Esophagus (tissue), 2 donors: ENCODE measurements around the gene PADI1. TPM values are rescaled to one million over a fixed set of nuclear protein-coding genes. Genes with fewer than 3 reads are reported as not detected.

ENCODE experiments used
- H3K27ac ChIP-seq, 2 donors: one replicate each; pipeline ENCODE4 v1.5.1; 2013; ENCODE audit warnings: low read depth in 2 of 2, mild to moderate bottlenecking in 2 of 2, inconsistent platforms in 1 of 2, low read length in 1 of 2, moderate library complexity in 1 of 2
- H3K27me3 ChIP-seq, 2 donors: one replicate each; pipeline ENCODE4 v1.6.1; 2013; ENCODE audit warnings: low read length in 2 of 2, control low read depth in 1 of 2, mild to moderate bottlenecking in 1 of 2; ENCODE audit not compliant: insufficient read depth in 2 of 2, control insufficient read depth in 1 of 2
- H3K36me3 ChIP-seq, 2 donors: one replicate each; pipeline ENCODE4 v1.6.1; 2013; ENCODE audit warnings: low read length in 1 of 2; ENCODE audit not compliant: control insufficient read depth in 2 of 2, insufficient read depth in 2 of 2
- H3K4me1 ChIP-seq, 2 donors: one replicate each; pipeline ENCODE4 v1.6.1; 2013; ENCODE audit warnings: low read length in 1 of 2; ENCODE audit not compliant: control insufficient read depth in 2 of 2, insufficient read depth in 2 of 2
- H3K4me3 ChIP-seq, 2 donors: one replicate each; pipeline ENCODE4 v1.5.1; 2013; ENCODE audit warnings: low read length in 2 of 2, mild to moderate bottlenecking in 2 of 2, low read depth in 1 of 2, moderate library complexity in 1 of 2
- H3K9me3 ChIP-seq, 2 donors: one replicate each; pipeline ENCODE4 v1.6.1; 2013; ENCODE audit warnings: mild to moderate bottlenecking in 2 of 2, low read depth in 1 of 2, low read length in 1 of 2, moderate library complexity in 1 of 2; ENCODE audit not compliant: control insufficient read depth in 2 of 2, insufficient read depth in 1 of 2
- WGBS, 2 donors: extraction: QIAGEN DNeasy Blood & Tissue Kit; methylation state at CpG; one replicate each; pipeline ENCODE4 v1.1.7; 2013; 5-methylcytosine and 5-hydroxymethylcytosine counted together
- polyA plus RNA-seq, 2 donors: library from polyadenylated mRNA; stranded (reverse); fragments of 200-250 nt; gene quantifications; one replicate each; pipeline ENCODE4 v1.2.3, GENCODE V29; 2013
- donor health status: healthy with polysubstance abuse.
- donor health status: Bipolar disorder and iron deficiency.

PADI1 gene
- polyA plus RNA-seq, 2 donors = 162 to 398 TPM

DNA sequence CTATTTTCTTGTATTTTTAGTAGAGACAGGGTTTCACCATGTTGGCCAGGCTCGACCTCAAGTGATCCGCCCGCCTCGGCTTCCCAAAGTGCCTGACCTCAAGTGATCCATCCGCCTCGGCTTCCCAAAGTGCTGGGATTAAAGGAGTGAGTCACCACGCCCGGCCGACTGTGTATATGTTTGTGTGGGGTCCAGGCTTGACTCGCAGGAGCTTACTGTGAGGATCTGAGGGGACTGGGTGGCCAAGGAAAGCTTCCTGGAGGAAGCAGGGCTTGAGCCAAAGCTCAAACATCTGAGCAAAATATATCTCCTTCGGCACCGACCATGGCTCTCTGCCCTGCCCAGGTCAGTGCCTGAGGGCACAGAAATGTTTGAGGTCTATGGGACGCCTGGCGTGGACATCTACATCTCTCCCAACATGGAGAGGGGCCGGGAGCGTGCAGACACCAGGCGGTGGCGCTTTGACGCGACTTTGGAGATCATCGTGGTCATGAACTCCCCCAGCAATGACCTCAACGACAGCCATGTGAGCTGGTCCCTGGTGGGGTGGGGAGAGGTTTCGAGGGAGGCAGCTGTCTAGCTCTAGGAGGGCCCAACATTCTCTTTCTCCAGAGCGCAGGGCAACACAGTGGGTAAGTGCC is 54.4 kb downstream of the PADI1 start:
- no peak overlapping the region for H3K27ac ChIP-seq
- WGBS, 2 donors = 59 to 65% methylated on average over 24 of the region's 24 CpGs
- H3K4me1 ChIP-seq = peaks cover 0 to 7% of the 10 kb centered on the region in 2 donors
- H3K27me3 ChIP-seq = no peaks in the 10 kb centered on the region
- no peak overlapping the region for H3K4me3 ChIP-seq
- no peaks in the 10 kb centered on the region for H3K36me3 ChIP-seq
- H3K9me3 ChIP-seq = no peaks in the 10 kb centered on the region

DNA sequence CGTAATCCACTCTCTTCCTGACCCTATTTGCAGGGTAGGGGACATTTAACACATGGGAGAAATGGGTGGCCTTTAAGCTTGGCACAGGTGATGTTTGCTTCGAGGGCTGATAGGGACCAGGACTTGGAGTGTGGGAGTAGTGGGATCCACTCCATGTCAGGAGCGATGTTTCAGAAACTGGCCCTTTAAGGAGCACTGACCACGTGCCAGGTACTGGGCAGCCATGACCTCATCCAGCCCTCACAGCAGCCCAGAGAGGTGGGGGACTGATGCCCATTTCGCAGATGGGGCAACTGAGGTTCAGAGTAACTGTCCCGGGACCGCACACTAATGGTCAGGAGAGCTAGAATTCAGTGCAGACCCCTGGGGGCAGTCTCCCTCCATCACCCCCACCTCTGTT is 55.3 kb downstream of the PADI1 start:
- Histone ChIP-seq H3K27me3 (no peaks in the 10 kb centered on the region), H3K9me3 (no peaks in the 10 kb centered on the region), H3K36me3 (no peaks in the 10 kb centered on the region), H3K4me1 (peaks cover 0 to 7% of the 10 kb centered on the region in 2 donors), H3K27ac (no peak overlapping the region), H3K4me3 (no peak overlapping the region)
- WGBS, 2 donors = 84 to 87% methylated on average over 7 of the region's 7 CpGs

DNA sequence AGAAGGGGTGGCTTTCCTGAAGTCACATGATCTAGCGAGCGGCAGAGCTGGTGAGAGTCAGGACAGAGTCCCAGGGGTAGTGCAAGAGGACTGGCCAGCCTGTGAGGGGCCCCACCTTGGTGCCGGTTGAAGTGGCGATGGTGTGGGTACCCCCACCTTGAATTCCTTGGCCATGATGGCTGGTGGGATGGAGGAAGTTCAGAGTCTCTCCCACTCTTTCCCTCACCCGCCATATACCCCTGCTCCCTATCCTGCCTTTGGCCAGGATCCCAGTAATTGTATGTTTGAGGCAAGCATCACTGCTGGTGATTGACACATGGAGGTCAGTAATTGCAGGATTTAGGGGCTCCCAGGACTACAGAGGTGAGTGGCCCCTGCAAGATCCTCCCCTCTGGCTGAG is 55.8 kb downstream of the PADI1 start:
- H3K4me1 ChIP-seq = peaks cover 0 to 7% of the 10 kb centered on the region in 2 donors
- H3K27ac ChIP-seq = no peak overlapping the region
- no peak overlapping the region for H3K4me3 ChIP-seq
- 85 to 86% methylated on average over 5 of the region's 5 CpGs for WGBS, 2 donors
- no peaks in the 10 kb centered on the region for H3K27me3 ChIP-seq
- H3K36me3 ChIP-seq = no peaks in the 10 kb centered on the region
- H3K9me3 ChIP-seq = no peaks in the 10 kb centered on the region

DNA sequence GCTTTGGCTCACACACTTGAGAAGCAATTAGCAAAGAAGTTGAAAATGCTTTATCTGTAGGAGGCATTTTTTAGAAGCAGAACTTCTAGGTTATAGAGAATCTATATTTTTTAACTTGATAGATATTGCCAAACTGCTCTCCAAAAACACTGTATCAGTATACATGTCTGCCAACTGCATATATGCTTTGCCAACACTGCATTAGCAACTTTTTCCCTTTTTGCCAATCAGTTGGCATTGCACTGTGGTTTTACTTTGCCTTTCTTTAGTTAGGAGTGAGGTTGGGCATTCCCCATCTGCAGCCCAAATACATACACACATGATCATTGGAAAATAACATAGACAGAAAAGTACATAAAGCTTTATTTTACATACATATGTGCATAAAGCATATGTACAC is 59.0 kb downstream of the PADI1 start:
- H3K27me3 ChIP-seq = no peaks in the 10 kb centered on the region
- H3K9me3 ChIP-seq = no peaks in the 10 kb centered on the region
- H3K27ac ChIP-seq = no peak overlapping the region
- H3K4me1 ChIP-seq = no peaks in the 10 kb centered on the region
- H3K36me3 ChIP-seq = no peaks in the 10 kb centered on the region
- no peak overlapping the region for H3K4me3 ChIP-seq

DNA sequence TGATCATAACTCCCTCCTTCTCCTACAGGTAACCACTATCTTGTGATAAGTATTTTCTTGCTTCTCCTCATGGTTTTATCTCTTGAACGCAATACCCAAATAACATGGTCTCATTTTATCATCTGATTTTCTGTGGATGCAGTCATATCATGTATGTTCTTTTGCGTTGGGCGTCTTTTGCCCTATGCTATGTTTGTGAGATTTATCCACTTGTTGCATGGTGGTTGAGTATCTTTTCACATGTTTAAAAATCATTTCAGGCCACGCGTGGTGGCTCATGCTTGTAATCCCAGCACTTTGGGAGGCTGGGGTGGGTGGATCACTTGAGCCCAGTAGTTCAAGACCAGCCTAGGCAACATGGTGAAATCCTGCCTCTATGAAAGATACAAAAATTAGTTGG is 59.5 kb downstream of the PADI1 start:
- Histone ChIP-seq H3K27ac (no peak overlapping the region), H3K27me3 (no peaks in the 10 kb centered on the region), H3K4me1 (no peaks in the 10 kb centered on the region), H3K36me3 (no peaks in the 10 kb centered on the region), H3K9me3 (no peaks in the 10 kb centered on the region), H3K4me3 (no peak overlapping the region)
- 85 to 95% methylated on average over 5 of the region's 5 CpGs for WGBS, 2 donors

DNA sequence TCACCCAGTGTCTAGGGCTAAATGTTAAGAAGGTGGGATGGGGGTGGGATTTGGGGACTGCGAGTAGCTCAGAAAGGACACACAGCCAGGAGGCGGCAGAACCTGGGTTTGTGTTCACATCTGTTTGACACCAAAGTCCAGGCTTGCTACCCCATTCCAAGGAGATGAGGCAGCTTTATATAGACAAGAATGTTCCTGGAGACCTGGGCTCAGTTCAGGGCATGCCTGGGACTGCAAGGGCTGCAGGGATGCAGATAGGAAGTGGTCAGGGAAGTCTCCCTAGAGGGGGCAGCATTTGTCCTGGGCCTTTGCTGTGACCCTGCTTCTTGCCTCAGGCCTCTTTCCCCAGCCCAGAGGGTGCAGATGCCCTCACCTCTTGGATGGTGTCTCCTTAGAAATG is 60.2 kb downstream of the PADI1 start:
- peaks cover 0 to 2% of the 10 kb centered on the region in 2 donors for H3K36me3 ChIP-seq
- 42 to 65% methylated on average over 2 of the region's 2 CpGs for WGBS, 2 donors
- H3K4me1 ChIP-seq = no peaks in the 10 kb centered on the region

DNA sequence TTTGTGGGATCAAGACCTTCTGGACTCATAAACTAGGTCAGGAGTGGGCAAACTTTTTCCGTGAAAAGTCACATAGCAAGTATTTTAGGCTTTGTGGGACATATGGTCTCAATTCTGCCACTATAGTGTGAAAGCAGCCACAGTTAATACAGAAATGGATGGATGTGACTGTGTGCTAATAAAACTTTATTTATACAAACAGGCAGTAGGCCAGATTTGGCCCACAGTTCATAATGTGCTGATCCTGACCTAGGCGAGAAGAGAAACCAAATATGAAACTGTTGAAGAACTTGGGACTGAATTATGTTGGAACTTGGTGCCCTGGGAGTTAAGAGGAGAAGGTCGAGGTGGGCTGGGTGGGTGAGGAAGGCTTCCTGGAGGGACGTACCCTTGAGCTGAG is 61.0 kb downstream of the PADI1 start:
- no peak overlapping the region for H3K4me3 ChIP-seq
- no peaks in the 10 kb centered on the region for H3K27me3 ChIP-seq
- peaks cover 0 to 2% of the 10 kb centered on the region in 2 donors for H3K36me3 ChIP-seq
- no peak overlapping the region for H3K27ac ChIP-seq
- no peaks in the 10 kb centered on the region for H3K9me3 ChIP-seq
- 86 to 88% methylated on average over 4 of the region's 4 CpGs for WGBS, 2 donors
- no peaks in the 10 kb centered on the region for H3K4me1 ChIP-seq

More for the DNA sequence above, 60.2 kb downstream of the PADI1 start:
- H3K4me3 ChIP-seq = no peak overlapping the region
- H3K27me3 ChIP-seq = no peaks in the 10 kb centered on the region
- H3K9me3 ChIP-seq = no peaks in the 10 kb centered on the region
- no peak overlapping the region for H3K27ac ChIP-seq

DNA sequence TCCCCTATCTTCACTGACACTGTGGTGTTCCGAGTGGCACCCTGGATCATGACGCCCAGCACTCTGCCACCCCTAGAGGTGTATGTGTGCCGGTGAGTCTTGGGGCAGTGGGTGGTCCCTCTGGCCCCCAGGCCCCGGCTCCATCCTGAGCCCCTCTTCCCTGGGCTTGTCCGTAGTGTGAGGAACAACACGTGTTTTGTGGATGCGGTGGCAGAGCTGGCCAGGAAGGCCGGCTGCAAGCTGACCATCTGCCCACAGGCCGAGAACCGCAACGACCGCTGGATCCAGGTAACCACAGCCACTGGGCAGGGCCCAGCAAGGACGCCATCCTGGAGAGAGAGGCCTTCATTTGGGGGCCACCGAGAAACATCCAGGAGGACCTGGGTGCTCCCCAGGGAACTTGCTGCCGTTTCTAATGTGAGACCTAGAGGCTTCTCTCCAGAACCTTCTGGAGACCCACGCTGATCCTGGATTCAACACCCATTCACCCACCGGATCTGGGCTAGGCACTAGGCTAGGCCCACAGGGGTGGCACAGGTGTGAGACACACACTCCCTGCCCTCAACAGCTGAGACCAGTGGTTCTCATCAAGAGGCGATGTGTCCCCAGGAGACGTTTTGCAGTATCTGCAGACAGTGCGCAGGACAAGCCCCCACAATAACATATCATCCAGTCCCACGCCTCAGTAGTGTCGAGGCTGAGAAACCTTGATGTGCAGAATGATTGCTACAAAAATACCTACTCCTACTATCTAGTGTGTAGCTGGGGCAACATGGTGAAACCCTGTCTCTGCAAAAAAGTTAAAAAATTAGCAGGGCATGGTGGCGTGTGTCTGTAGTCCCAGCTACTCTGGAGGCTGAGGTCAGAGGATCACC is 66.2 kb downstream of the PADI1 start:
- 90 to 91% methylated on average over 23 of the region's 23 CpGs for WGBS, 2 donors
- Histone ChIP-seq H3K4me3 (no peak overlapping the region), H3K36me3 (peaks cover 0 to 7% of the 10 kb centered on the region in 2 donors), H3K27me3 (no peaks in the 10 kb centered on the region), H3K27ac (no peak overlapping the region), H3K9me3 (no peaks in the 10 kb centered on the region), H3K4me1 (peaks cover 0 to 3% of the 10 kb centered on the region in 2 donors)

DNA sequence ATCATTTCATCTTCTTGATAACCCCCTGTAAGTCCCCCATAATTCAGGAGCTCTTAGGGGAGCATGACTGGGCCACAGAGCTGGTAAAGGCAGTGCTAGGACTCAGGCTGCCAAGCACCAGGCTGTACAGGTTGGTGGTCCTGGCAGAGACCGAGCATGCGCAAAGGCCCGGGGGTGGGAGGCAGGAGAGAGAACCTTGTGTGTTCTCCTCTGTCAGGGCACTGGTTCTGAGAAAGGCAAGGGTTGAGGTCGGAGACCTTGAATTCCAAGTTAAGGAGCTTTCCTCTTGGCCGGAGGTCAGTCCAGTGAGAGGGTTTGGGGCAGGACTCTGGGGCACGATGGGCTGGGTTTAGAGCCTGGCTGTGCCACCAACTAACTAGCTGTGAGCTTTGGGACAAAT is 67.1 kb downstream of the PADI1 start:
- Histone ChIP-seq H3K9me3 (no peaks in the 10 kb centered on the region), H3K4me3 (no peak overlapping the region), H3K27me3 (no peaks in the 10 kb centered on the region), H3K4me1 (peaks cover 0 to 7% of the 10 kb centered on the region in 2 donors), H3K27ac (no peak overlapping the region), H3K36me3 (peaks cover 0 to 7% of the 10 kb centered on the region in 2 donors)
- WGBS, 2 donors = 85 to 91% methylated on average over 6 of the region's 6 CpGs
